Endothelial cell of umbilical vein (primary cell): ENCODE measurements around the gene CDKN1A. TPM values are rescaled to one million over a fixed set of nuclear protein-coding genes. Genes with fewer than 3 reads are reported as not detected.
A peak's percentile ranks its signal among the peaks of the same experiment; 100 is the strongest.

Experiments used
- BruUV-seq: library from RNA; stranded (reverse); fragments of 400-500 nt; replicated peaks from 2 replicates; lab custom pipeline; 2021; lab: Mats Ljungman, UMichigan
- CTCF ChIA-PET: fragments of 300-600, 350-600 bp; sonication (Branson Sonifier 250); formaldehyde crosslinking; loops from one replicate; lab custom pipeline; 2021; ENCODE audit warnings: antibody characterized with exemption, inconsistent platforms; lab: Charles Lee
- POLR2A ChIA-PET: fragments of 300-600, 350-600 bp; sonication (Branson Sonifier 250); formaldehyde crosslinking; loops from one replicate; lab custom pipeline; 2021; ENCODE audit warnings: antibody characterized with exemption, inconsistent platforms; lab: Charles Lee
- DNase-seq: peaks from one replicate; pipeline ENCODE4 v3.0.0-alpha.2; 2011; ENCODE audit warnings: low read depth, low spot score
- FAIRE-seq: peaks from 2 replicates; lab custom pipeline; 2011; peaks lifted over from hg19 to GRCh38; lab: Jason Lieb, UNC
- H2AFZ ChIP-seq: 2 replicates; pipeline ENCODE4 v1.6.0; 2012; ENCODE audit warnings: low read depth, low read length, control low read depth, inconsistent platforms
- H3K27ac ChIP-seq: 2 replicates; pipeline ENCODE4 v1.5.1; 2011; ENCODE audit warnings: low read depth, mild to moderate bottlenecking, control low read depth, low read length, moderate library complexity; ENCODE audit not compliant: insufficient read depth
- H3K27me3 ChIP-seq, 2 experiments: 2 replicates each; pipeline versions ENCODE4 v1.6.0 to v1.6.1; 2011; ENCODE audit warnings: low read length in 2 of 2, mixed read lengths in 1 of 2; ENCODE audit not compliant: control insufficient read depth in 2 of 2, insufficient read depth in 2 of 2
- H3K36me3 ChIP-seq, 2 experiments: 2 replicates in 1 of 2; 3 replicates in 1 of 2; pipeline ENCODE4 v1.5.1; 2011; ENCODE audit warnings: low read length in 2 of 2, mild to moderate bottlenecking in 1 of 2, moderate library complexity in 1 of 2; ENCODE audit not compliant: control insufficient read depth in 2 of 2, insufficient read depth in 2 of 2; ENCODE audit errors: extremely low read depth in 1 of 2
- H3K4me1 ChIP-seq: 3 replicates; pipeline ENCODE4 v1.5.1; 2011; ENCODE audit warnings: mild to moderate bottlenecking, low read length; ENCODE audit not compliant: control insufficient read depth, insufficient read depth; ENCODE audit errors: extremely low read depth
- H3K4me2 ChIP-seq: 2 replicates; pipeline ENCODE4 v1.6.1; 2011; ENCODE audit warnings: low read length, control low read depth, mixed read lengths; ENCODE audit not compliant: insufficient read depth
- H3K4me3 ChIP-seq, 3 experiments: fragments of 200-600 bp in 1 of 3; sonication (generic), shearing (Covaris generic) in 1 of 3; replicated peaks in 1 of 3; 2 replicates each; pipeline ENCODE4 v1.5.1; 2011 to 2016; ENCODE audit warnings: control low read depth in 3 of 3, low read length in 3 of 3, mild to moderate bottlenecking in 2 of 3, inconsistent platforms in 1 of 3, low read depth in 1 of 3, moderate library complexity in 1 of 3; ENCODE audit not compliant: insufficient read depth in 1 of 3
- H3K79me2 ChIP-seq: 2 replicates; pipeline ENCODE4 v1.6.0; 2012; ENCODE audit warnings: low read length, inconsistent platforms; ENCODE audit not compliant: control insufficient read depth, insufficient read depth
- H3K9ac ChIP-seq: replicated peaks from 2 replicates; pipeline ENCODE3; 2011; ENCODE audit warnings: low read length, control low read depth; ENCODE audit not compliant: insufficient read depth; ENCODE audit errors: extremely low read depth
- H3K9me1 ChIP-seq: replicated peaks from 3 replicates; pipeline ENCODE4 v1.6.0; 2011; ENCODE audit warnings: mild to moderate bottlenecking, low read length; ENCODE audit not compliant: control insufficient read depth, insufficient read depth; ENCODE audit errors: extremely low read depth
- H3K9me3 ChIP-seq: replicated peaks from 2 replicates; pipeline ENCODE4 v1.5.1; 2012; ENCODE audit warnings: low read length, inconsistent platforms; ENCODE audit not compliant: control insufficient read depth, insufficient read depth
- H4K20me1 ChIP-seq: replicated peaks from 2 replicates; pipeline ENCODE3; 2011; ENCODE audit warnings: mild to moderate bottlenecking, low read length; ENCODE audit not compliant: control insufficient read depth, insufficient read depth; ENCODE audit errors: extremely low read depth
- CTCF ChIP-seq, 2 donors: IDR thresholded peaks; 1 replicate in 1 of 2; 2 replicates in 1 of 2; pipeline ENCODE4 v1.5.1; 2011; ENCODE audit warnings: low read length in 2 of 2, mild to moderate bottlenecking in 2 of 2, moderate library complexity in 2 of 2, control low read depth in 1 of 2, inconsistent platforms in 1 of 2, low read depth in 1 of 2; ENCODE audit not compliant: insufficient read depth in 1 of 2; ENCODE audit errors: extremely low read depth in 1 of 2
- EZH2 ChIP-seq: IDR thresholded peaks from 2 replicates; pipeline ENCODE4 v1.6.1; 2012; ENCODE audit warnings: borderline replicate concordance, low read depth, mild to moderate bottlenecking, moderate library complexity, low read length, inconsistent platforms; ENCODE audit not compliant: severe bottlenecking
- FOS ChIP-seq: IDR thresholded peaks from 2 replicates; pipeline ENCODE4 v1.6.1; 2011; ENCODE audit warnings: mild to moderate bottlenecking, low read length, moderate library complexity, borderline replicate concordance; ENCODE audit not compliant: insufficient read depth
- GATA2 ChIP-seq: IDR thresholded peaks from 2 replicates; pipeline ENCODE4 v1.7.0; 2011; ENCODE audit warnings: low read depth, mild to moderate bottlenecking, moderate library complexity, mixed read lengths, low read length; ENCODE audit not compliant: insufficient read length, insufficient read depth
- JUN ChIP-seq: IDR thresholded peaks from 2 replicates; pipeline ENCODE4 v1.6.1; 2011; ENCODE audit warnings: borderline replicate concordance, low read depth; ENCODE audit not compliant: insufficient read length, insufficient read depth
- MYC ChIP-seq: IDR thresholded peaks from one replicate; pipeline ENCODE4 v1.6.1; 2011; ENCODE audit warnings: mild to moderate bottlenecking, low read depth, low read length
- POLR2A ChIP-seq: IDR thresholded peaks from 2 replicates; pipeline ENCODE4 v1.6.1; 2012; ENCODE audit warnings: low read depth, mild to moderate bottlenecking, control low read depth, low read length
- POLR2AphosphoS5 ChIP-seq: IDR thresholded peaks from 2 replicates; pipeline ENCODE4 v1.6.1; 2012; ENCODE audit warnings: low read depth, mild to moderate bottlenecking, control low read depth, low read length, moderate library complexity; ENCODE audit not compliant: insufficient read depth
- dilution Hi-C: fragments of 300-500 bp; cut with MboI; formaldehyde crosslinking; loops from one replicate; pipeline ENCODE4 v1.15.0; 2019; ENCODE audit warnings: low sequenced_read_pairs; ENCODE audit not compliant: extremely low pct_ligation_motif_present
- intact Hi-C: fragments of 100-400 bp; cut with micrococcal nuclease; formaldehyde crosslinking; loops from one replicate; pipeline ENCODE4 v1.10.0; 2022
- polyA plus RNA-seq, 4 experiments: library from polyadenylated mRNA; depleted of rRNA in 3 of 4; stranded (reverse) in 3 of 4; unstranded in 1 of 4; fragments of >200 nt; gene quantifications; 2 replicates each; pipeline versions ENCODE4 v1.2.1 to v1.2.3, GENCODE V29; 2011 to 2012; ENCODE audit warnings: missing spikeins in 1 of 4
- total RNA-seq: library from RNA; stranded (reverse); gene quantifications from 2 replicates; pipeline ENCODE4 v1.2.3, GENCODE V29; 2021
- TF ChIP-seq, protein P1 (sequence below): IDR thresholded peaks from 2 replicates; pipeline ENCODE4 v1.6.1; 2011; ENCODE audit not compliant: insufficient read depth, insufficient read length

The CDKN1A gene
- total and polyA plus RNA-seq, 2 donors (not counting 3 experiments of a cell fraction or from before 2014, with no cell fraction given) = 170 to 238 TPM

DNA sequence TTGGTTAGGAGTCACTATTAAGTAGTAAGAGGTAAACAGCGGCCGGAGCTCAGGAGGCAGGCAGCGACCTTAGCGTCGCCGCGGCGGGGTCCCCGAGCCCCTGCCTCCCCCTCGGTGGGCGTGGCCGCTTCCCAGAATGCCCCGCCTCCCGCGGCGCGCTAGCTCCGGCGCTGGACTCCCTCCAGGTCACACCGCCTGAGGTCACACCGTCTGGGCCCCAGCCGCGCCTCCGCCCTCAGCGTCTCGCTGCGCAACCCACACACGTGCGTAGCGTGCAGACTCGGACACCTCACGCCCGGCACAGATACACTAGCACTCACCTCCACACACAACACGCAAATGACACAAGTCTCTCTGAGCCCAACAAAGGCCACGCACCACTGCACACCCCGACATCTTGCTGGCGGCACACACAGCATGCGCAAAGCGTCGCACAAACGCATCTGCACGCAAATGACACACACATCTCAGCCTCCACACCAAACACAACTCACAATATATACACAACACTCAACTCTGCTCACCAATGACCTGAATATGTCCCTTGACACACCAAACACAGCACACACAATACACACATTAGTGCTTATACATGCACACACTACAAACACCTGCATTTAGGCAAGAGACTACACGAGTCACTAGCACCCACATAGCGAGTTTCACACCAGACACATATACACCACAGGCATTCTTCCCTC is 17.6 kb upstream of the CDKN1A start:
- Histone ChIP-seq H3K4me2 (peak overlapping the region; percentile 7), H4K20me1 (no peaks in the 10 kb centered on the region), H3K79me2 (no peaks in the 10 kb centered on the region), H3K9ac (no peak overlapping the region), H3K27me3 (peaks cover 18 to 19% of the 10 kb centered on the region in 2 experiments), H3K4me1 (no peaks in the 10 kb centered on the region), H3K9me1 (no peaks in the 10 kb centered on the region), H3K27ac (no peak overlapping the region), H3K36me3 (no peaks in the 10 kb centered on the region), H3K9me3 (no peaks in the 10 kb centered on the region), H2AFZ (peak overlapping the region; percentile 32), H3K4me3 (no peak overlapping the region)
- ChIA-PET POLR2A (interaction anchor here (1.0 kb wide), 1 partner anchor 18 kb away, joined by 3 read pairs; the partner anchor contains the start of gene CDKN1A), CTCF (interaction anchor here (0.9 to 1.2 kb wide), 3 partner anchors 10 to 92 kb away, joined by 3 to 4 read pairs (median 4); no protein-coding TSS in a partner anchor)
- dilution Hi-C loops = no loop called here
- TF ChIP-seq EZH2 = no peak
- no peak for TF ChIP-seq CTCF (IDR thresholded peaks at IDR 0.05; ENCODE audit: extremely low read depth in 1 of 2, insufficient read depth in 1 of 2, low read depth in 1 of 2, low read length in 2 of 2)
- TF ChIP-seq, protein P1, sequence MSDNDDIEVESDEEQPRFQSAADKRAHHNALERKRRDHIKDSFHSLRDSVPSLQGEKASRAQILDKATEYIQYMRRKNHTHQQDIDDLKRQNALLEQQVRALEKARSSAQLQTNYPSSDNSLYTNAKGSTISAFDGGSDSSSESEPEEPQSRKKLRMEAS = no peak
- TF ChIP-seq POLR2A = no peak
- TF ChIP-seq GATA2 = no peak
- no peak for TF ChIP-seq POLR2AphosphoS5
- no peak for TF ChIP-seq FOS
- TF ChIP-seq MYC = no peak
- no peak for TF ChIP-seq JUN
- intact Hi-C loops = no loop called here
- FAIRE-seq = no peak
- BruUV-seq = no TSS peak
- peak; percentile 30 for DNase-seq
